Measurements from ENCODE around the gene RILP. TPM values are rescaled to one million over a fixed set of nuclear protein-coding genes. Genes with fewer than 3 reads are reported as not detected.

Gene RILP
- total RNA-seq, 1 experiment from 2014 or later = not detected

DNA sequence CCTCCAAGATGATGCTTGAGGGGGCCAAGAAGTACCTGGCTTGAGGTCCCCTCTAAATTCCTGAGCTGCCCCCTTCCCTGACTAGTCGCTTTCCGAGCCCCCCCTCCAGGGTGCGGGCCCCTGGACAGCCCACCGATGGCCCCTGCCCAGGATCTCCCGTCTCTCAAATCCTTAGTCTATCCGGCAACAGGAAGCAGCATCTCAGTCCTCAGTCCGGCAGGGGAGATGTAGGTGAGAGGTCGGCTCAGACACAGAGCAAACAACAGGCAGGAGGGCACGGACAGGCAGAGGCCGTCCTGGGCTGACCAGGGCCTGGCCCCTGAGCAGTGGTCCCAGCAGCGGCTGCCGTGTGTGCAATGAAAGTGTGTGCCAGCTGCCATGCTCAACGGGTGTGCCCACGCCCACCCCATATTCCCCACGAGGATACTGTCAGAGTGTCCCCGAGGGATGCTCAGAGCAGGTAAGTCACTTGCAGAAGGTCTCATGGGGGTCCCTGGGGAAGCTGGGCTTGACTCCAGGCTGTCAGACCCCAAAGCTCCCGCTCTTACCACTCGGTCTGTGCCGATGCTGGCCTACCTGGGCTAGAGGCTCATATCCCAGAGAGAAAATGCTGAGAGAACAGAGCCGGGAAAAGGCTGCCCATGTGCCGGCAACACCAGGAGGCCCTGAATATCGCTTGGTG, 28.3 kb downstream of the RILP start:
- H3K27me3 ChIP-seq (ENCODE audit: low read length) = no peaks in the 10 kb centered on the region
- H3K4me2 ChIP-seq (ENCODE audit: low read depth, low read length, poor library complexity, severe bottlenecking) = no peak overlapping the region
- H3K36me3 ChIP-seq (ENCODE audit: insufficient read depth, low read length) = no peaks in the 10 kb centered on the region
- DNase-seq = no peak
- H3K4me3 ChIP-seq (ENCODE audit: low read length) = no peak overlapping the region
- no peak overlapping the region for H3K9ac ChIP-seq (ENCODE audit: low read length)
- no peaks in the 10 kb centered on the region for H4K20me1 ChIP-seq (ENCODE audit: insufficient read depth, low read depth, low read length)
- no peak overlapping the region for H2AFZ ChIP-seq (ENCODE audit: low read length)
- no peaks in the 10 kb centered on the region for H3K9me2 ChIP-seq (replicated peaks; ENCODE audit: insufficient read depth, low read length)
- H3K9me3 ChIP-seq (ENCODE audit: low read length) = no peaks in the 10 kb centered on the region
- peaks cover 27% of the 10 kb centered on the region for H3K4me1 ChIP-seq (ENCODE audit: low read length)
- H3K79me2 ChIP-seq (ENCODE audit: low read length) = no peaks in the 10 kb centered on the region
- no peak overlapping the region for H3K27ac ChIP-seq (ENCODE audit: low read length)

DNA sequence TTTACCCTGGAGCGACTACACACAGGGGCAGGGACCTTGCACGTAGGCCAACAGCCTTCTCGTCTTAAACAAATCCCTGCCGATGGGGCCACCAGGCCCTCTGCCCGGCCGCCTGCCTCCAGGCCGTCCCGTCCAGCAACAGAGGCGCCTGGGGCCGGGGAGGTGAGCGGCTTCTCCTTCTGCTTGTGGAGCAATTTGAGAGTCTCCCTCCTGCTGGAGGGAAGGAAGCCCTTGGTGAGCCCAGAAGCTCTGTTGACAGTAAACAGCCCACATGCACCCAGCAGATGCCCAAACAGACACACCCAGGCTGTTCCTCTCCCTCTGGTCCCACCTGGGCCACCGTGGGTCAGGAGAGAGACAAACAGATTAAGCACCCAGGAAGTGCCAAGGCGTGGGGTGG, 29.2 kb downstream of the RILP start:
- no peak for DNase-seq
- Histone ChIP-seq H3K4me2 (ENCODE audit: low read depth, low read length, poor library complexity, severe bottlenecking) (no peak overlapping the region), H3K27me3 (ENCODE audit: low read length) (no peaks in the 10 kb centered on the region), H3K36me3 (ENCODE audit: insufficient read depth, low read length) (no peaks in the 10 kb centered on the region), H3K27ac (ENCODE audit: low read length) (no peak overlapping the region), H3K4me3 (ENCODE audit: low read length) (no peak overlapping the region), H3K9me3 (ENCODE audit: low read length) (no peaks in the 10 kb centered on the region), H3K9ac (ENCODE audit: low read length) (no peak overlapping the region), H3K9me2 (replicated peaks; ENCODE audit: insufficient read depth, low read length) (no peaks in the 10 kb centered on the region), H2AFZ (ENCODE audit: low read length) (no peak overlapping the region), H3K4me1 (ENCODE audit: low read length) (peaks cover 18% of the 10 kb centered on the region), H4K20me1 (ENCODE audit: insufficient read depth, low read depth, low read length) (no peaks in the 10 kb centered on the region), H3K79me2 (ENCODE audit: low read length) (no peaks in the 10 kb centered on the region)

DNA sequence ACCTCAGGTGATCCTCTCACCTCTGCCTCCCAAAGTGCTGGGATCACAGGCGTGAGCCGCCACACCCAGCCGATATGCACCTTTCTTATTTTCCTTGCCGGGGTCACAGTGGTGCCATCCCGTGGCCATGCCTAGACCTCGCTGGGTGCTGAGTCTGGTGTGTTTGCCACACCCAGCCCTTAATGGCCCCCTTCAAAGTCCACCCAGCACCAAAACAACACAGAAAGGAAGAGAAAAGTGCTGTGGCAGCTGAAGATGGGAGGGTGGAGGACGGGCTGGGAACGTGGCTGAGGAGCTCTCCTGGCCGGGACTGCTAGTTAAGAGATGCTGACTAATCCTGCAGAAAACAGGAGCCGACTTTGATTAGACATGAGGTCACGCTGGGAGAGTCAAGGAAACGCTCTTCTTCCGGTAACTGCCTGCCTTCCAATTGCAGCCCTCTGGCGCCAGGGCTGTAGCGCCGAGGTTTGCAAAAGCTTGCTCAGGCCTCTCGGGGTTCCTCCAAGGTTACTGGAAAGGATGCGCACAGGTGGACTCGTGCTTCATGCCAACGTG, 32.0 kb downstream of the RILP start:
- Histone ChIP-seq H3K79me2 (ENCODE audit: low read length) (no peaks in the 10 kb centered on the region), H3K9me3 (ENCODE audit: low read length) (no peaks in the 10 kb centered on the region), H3K9me2 (replicated peaks; ENCODE audit: insufficient read depth, low read length) (no peaks in the 10 kb centered on the region), H3K27me3 (ENCODE audit: low read length) (no peaks in the 10 kb centered on the region), H3K4me2 (ENCODE audit: low read depth, low read length, poor library complexity, severe bottlenecking) (no peak overlapping the region), H3K36me3 (ENCODE audit: insufficient read depth, low read length) (no peaks in the 10 kb centered on the region), H3K4me1 (ENCODE audit: low read length) (peaks cover 10% of the 10 kb centered on the region), H2AFZ (ENCODE audit: low read length) (no peak overlapping the region), H3K27ac (ENCODE audit: low read length) (no peak overlapping the region), H3K9ac (ENCODE audit: low read length) (no peak overlapping the region), H4K20me1 (ENCODE audit: insufficient read depth, low read depth, low read length) (no peaks in the 10 kb centered on the region), H3K4me3 (ENCODE audit: low read length) (no peak overlapping the region)
- DNase-seq = no peak

DNA sequence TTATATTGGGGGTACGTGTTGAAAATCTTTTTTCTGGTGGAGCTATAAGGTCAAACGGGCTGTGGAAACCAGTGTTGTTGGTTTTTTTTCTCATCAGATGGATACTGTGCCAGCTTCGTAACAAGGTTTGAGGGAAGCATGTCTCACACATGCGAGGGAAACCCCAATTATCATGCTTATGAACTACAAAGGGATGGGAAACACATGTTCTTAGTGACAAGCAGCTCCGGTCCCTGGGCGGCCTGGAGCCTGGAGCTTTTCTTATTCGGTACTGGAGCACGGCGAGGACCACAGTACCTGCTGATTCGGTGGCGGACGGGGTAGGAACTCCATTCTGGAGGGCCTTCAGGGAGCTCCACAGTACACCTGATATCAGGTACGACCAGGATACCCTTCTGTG, 33.6 kb downstream of the RILP start:
- no peak for DNase-seq
- H3K9ac ChIP-seq (ENCODE audit: low read length) = no peak overlapping the region
- H3K4me1 ChIP-seq (ENCODE audit: low read length) = no peaks in the 10 kb centered on the region; the same call in 1 of the 2 replicates
- H2AFZ ChIP-seq (ENCODE audit: low read length) = no peak overlapping the region
- no peak overlapping the region for H3K27ac ChIP-seq (ENCODE audit: low read length)
- no peaks in the 10 kb centered on the region for H3K9me2 ChIP-seq (replicated peaks; ENCODE audit: insufficient read depth, low read length)
- no peaks in the 10 kb centered on the region for H3K36me3 ChIP-seq (ENCODE audit: insufficient read depth, low read length)
- H4K20me1 ChIP-seq (ENCODE audit: insufficient read depth, low read depth, low read length) = no peaks in the 10 kb centered on the region
- no peaks in the 10 kb centered on the region for H3K9me3 ChIP-seq (ENCODE audit: low read length)
- no peak overlapping the region for H3K4me3 ChIP-seq (ENCODE audit: low read length)
- no peak overlapping the region for H3K4me2 ChIP-seq (ENCODE audit: low read depth, low read length, poor library complexity, severe bottlenecking)
- no peaks in the 10 kb centered on the region for H3K27me3 ChIP-seq (ENCODE audit: low read length)
- no peaks in the 10 kb centered on the region for H3K79me2 ChIP-seq (ENCODE audit: low read length)

DNA sequence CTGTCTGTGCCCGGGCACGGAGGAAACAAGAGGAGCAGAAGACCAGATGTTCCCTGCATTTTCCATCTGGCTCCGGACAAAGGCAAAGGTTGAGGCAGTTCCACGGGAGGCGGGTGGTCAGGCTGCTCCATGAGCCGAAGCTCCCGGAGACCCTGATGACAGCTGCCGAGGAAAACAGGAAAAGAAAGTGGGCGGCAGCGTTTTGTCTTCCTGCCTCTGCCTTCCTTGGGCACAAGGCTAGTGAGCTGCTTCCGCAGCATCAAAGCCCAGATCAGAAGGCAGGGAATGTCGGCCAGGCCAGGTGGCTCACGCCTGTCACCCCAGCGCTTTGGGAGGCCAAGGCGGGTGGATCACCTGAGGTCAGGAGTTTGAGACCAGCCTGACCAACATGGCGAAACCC, 37.3 kb downstream of the RILP start:
- no peaks in the 10 kb centered on the region for H4K20me1 ChIP-seq (ENCODE audit: insufficient read depth, low read depth, low read length)
- no peak overlapping the region for H3K4me2 ChIP-seq (ENCODE audit: low read depth, low read length, poor library complexity, severe bottlenecking)
- H2AFZ ChIP-seq (ENCODE audit: low read length) = no peak overlapping the region
- no peak for DNase-seq
- H3K9ac ChIP-seq (ENCODE audit: low read length) = no peak overlapping the region
- no peak overlapping the region for H3K4me3 ChIP-seq (ENCODE audit: low read length)
- no peaks in the 10 kb centered on the region for H3K36me3 ChIP-seq (ENCODE audit: insufficient read depth, low read length)
- H3K27ac ChIP-seq (ENCODE audit: low read length) = no peak overlapping the region
- no peaks in the 10 kb centered on the region for H3K79me2 ChIP-seq (ENCODE audit: low read length)
- peaks cover 3% of the 10 kb centered on the region for H3K4me1 ChIP-seq (ENCODE audit: low read length)
- H3K27me3 ChIP-seq (ENCODE audit: low read length) = no peaks in the 10 kb centered on the region
- no peaks in the 10 kb centered on the region for H3K9me2 ChIP-seq (replicated peaks; ENCODE audit: insufficient read depth, low read length)
- H3K9me3 ChIP-seq (ENCODE audit: low read length) = no peaks in the 10 kb centered on the region

DNA sequence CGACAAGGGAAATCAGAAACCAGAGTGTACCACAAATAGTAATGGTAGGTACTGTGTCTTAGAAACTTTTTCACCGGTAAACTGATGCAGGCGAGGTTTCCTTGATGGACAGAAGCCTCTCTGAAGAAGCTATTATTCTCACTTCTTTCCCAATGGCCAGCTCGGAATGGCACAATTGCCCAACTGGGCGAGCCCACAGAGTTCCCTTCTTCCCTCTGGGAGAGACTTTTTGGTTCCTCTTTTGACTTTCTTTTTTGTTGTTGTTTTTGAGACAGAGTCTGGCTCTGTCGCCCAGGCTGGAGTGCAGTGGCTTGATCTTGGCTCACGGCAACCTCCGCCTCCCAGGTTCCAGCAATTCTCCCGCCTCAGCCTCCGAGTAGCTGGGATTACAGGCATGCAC, 38.0 kb downstream of the RILP start:
- no peak for DNase-seq
- Histone ChIP-seq H3K27me3 (ENCODE audit: low read length) (no peaks in the 10 kb centered on the region), H3K79me2 (ENCODE audit: low read length) (no peaks in the 10 kb centered on the region), H3K4me3 (ENCODE audit: low read length) (no peak overlapping the region), H3K4me1 (ENCODE audit: low read length) (peaks cover 9% of the 10 kb centered on the region), H3K9me3 (ENCODE audit: low read length) (no peaks in the 10 kb centered on the region), H2AFZ (ENCODE audit: low read length) (no peak overlapping the region), H3K4me2 (ENCODE audit: low read depth, low read length, poor library complexity, severe bottlenecking) (no peak overlapping the region), H3K9me2 (replicated peaks; ENCODE audit: insufficient read depth, low read length) (no peaks in the 10 kb centered on the region), H3K9ac (ENCODE audit: low read length) (no peak overlapping the region), H3K27ac (ENCODE audit: low read length) (no peak overlapping the region), H3K36me3 (ENCODE audit: insufficient read depth, low read length) (no peaks in the 10 kb centered on the region), H4K20me1 (ENCODE audit: insufficient read depth, low read depth, low read length) (no peaks in the 10 kb centered on the region)

DNA sequence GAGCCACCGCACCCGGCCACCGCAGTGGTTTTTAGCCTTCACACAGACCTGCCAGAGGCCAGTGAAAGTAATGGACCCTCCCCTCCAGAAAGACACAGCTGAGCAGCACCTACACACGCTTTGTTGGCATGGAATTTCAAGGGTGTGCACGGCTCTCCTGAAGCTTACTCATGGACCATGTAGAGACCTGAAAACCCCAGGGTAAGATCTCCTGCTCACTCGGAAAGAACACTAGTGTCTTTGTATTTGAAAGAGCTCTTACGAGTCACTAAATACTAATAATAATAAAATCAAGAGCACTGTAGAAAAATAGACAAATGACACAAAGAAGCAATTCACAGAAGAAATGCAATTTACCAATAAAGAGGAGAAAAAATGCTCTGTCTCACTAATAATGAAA, 41.0 kb downstream of the RILP start:
- Histone ChIP-seq H4K20me1 (ENCODE audit: insufficient read depth, low read depth, low read length) (no peaks in the 10 kb centered on the region), H3K27ac (ENCODE audit: low read length) (no peak overlapping the region), H3K9me3 (ENCODE audit: low read length) (no peaks in the 10 kb centered on the region), H3K27me3 (ENCODE audit: low read length) (no peaks in the 10 kb centered on the region), H3K4me2 (ENCODE audit: low read depth, low read length, poor library complexity, severe bottlenecking) (no peak overlapping the region), H3K9ac (ENCODE audit: low read length) (no peak overlapping the region), H3K4me3 (ENCODE audit: low read length) (no peak overlapping the region), H2AFZ (ENCODE audit: low read length) (no peak overlapping the region), H3K4me1 (ENCODE audit: low read length) (peaks cover 9% of the 10 kb centered on the region), H3K79me2 (ENCODE audit: low read length) (no peaks in the 10 kb centered on the region), H3K36me3 (ENCODE audit: insufficient read depth, low read length) (no peaks in the 10 kb centered on the region), H3K9me2 (replicated peaks; ENCODE audit: insufficient read depth, low read length) (no peaks in the 10 kb centered on the region)
- no peak for DNase-seq

DNA sequence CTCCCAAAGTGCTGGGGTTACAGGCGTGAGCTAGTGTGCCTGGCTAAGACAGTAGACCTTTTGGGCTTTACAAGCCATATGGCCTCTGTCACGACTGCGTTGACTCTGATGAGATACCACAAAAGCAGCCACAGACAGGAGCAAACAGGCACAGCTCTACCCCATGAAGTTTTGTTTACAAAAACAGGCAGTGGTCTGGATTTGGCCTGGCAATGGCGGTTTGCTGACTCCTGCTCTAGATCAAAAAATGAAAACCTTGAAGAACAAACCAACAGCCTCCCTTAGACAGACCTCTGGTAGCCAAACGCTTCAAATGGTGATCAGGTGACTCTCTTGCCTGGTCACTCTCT, 41.7 kb downstream of the RILP start:
- no peaks in the 10 kb centered on the region for H4K20me1 ChIP-seq (ENCODE audit: insufficient read depth, low read depth, low read length)
- H3K27me3 ChIP-seq (ENCODE audit: low read length) = no peaks in the 10 kb centered on the region
- DNase-seq = no peak
- no peak overlapping the region for H3K4me3 ChIP-seq (ENCODE audit: low read length)
- H3K9me3 ChIP-seq (ENCODE audit: low read length) = no peaks in the 10 kb centered on the region
- H3K27ac ChIP-seq (ENCODE audit: low read length) = no peak overlapping the region
- H3K4me2 ChIP-seq (ENCODE audit: low read depth, low read length, poor library complexity, severe bottlenecking) = no peak overlapping the region
- no peak overlapping the region for H2AFZ ChIP-seq (ENCODE audit: low read length)
- peaks cover 9% of the 10 kb centered on the region for H3K4me1 ChIP-seq (ENCODE audit: low read length)
- no peaks in the 10 kb centered on the region for H3K79me2 ChIP-seq (ENCODE audit: low read length)
- H3K36me3 ChIP-seq (ENCODE audit: insufficient read depth, low read length) = no peaks in the 10 kb centered on the region
- no peaks in the 10 kb centered on the region for H3K9me2 ChIP-seq (replicated peaks; ENCODE audit: insufficient read depth, low read length)
- no peak overlapping the region for H3K9ac ChIP-seq (ENCODE audit: low read length)

Measured in Karpas-422 (cell line).